ENCODE data around the gene FHAD1.

The FHAD1 gene

GRCh38 chr1:15308621-15309027, 61.6 kb downstream of the FHAD1 start:
- TF ChIP-seq CTCF (IDR thresholded peaks at IDR 0.05): no peak

DNA sequence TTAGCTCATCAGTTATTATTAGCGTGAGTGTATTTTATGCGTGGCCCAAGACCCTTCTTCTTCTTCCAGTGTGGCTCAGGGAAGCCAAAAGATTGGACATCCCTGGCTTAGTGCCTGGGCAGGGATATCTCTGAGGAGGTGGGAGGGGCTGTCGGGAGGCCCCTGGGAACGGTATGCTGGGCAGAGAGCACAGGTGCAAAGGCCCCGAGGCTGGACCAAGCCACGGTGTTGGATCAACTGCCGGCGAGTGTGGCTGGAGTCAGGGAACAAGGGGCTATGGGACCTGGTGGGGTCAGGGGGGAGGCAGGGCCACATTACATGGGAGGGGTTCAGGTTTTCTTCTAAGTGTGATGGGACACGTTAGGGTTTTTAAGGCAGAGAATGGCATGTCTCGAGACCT, 62.7 kb downstream of the FHAD1 start:
- TF ChIP-seq CTCF (IDR thresholded peaks at IDR 0.05): no peak

- no peak for TF ChIP-seq CTCF (IDR thresholded peaks at IDR 0.05)
These were observed 63.5 kb downstream of the FHAD1 start for GRCh38 chr1:15310544-15310943.

GRCh38 chr1:15311122-15311822, 64.2 kb downstream of the FHAD1 start:
- TF ChIP-seq CTCF (IDR thresholded peaks at IDR 0.05): no peak

DNA sequence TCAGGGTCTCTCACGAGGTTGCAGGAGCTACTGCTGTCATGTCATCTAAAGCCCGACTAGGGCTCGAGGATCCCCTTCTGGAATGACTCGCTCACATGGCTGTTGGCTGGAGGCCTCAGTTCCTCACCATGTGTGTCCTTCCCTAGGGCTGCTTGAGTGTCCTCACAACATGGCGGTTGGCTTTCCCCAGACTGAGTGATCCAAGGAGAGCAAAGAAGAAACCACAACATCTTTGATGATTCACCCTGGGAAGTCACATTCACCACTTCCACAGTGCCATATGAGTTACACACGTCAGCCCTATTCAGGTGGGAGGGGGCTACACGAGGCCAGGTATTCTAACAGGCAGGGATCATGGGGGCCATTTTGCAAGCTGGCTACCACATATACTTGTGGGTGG, 64.9 kb downstream of the FHAD1 start:
- no peak for TF ChIP-seq CTCF (IDR thresholded peaks at IDR 0.05)

- TF ChIP-seq CTCF (IDR thresholded peaks at IDR 0.05): no peak
These were observed 65.8 kb downstream of the FHAD1 start for GRCh38 chr1:15312626-15313411.

GRCh38 chr1:15314328-15315281, 67.6 kb downstream of the FHAD1 start:
- TF ChIP-seq CTCF (IDR thresholded peaks at IDR 0.05): no peak

Measured in LNCAP (cell line).